GM18873 (cell line): ENCODE measurements around the gene ARID5B.

Experiments used
- ATAC-seq: cut with Tn5 transposase; IDR thresholded peaks from one replicate; pipeline ENCODE4 v1.9.1; 2021; ENCODE audit warnings: mild to moderate bottlenecking, moderate library complexity, moderate number of reproducible peaks; ENCODE audit not compliant: unreplicated experiment, low FRiP score

Gene ARID5B

GRCh38 chr10:62115321-62115720, 213.8 kb downstream of the ARID5B start:
- no peak for ATAC-seq

- no peak for ATAC-seq
Observed at GRCh38 chr10:62115842-62116241, 214.3 kb downstream of the ARID5B start.

DNA sequence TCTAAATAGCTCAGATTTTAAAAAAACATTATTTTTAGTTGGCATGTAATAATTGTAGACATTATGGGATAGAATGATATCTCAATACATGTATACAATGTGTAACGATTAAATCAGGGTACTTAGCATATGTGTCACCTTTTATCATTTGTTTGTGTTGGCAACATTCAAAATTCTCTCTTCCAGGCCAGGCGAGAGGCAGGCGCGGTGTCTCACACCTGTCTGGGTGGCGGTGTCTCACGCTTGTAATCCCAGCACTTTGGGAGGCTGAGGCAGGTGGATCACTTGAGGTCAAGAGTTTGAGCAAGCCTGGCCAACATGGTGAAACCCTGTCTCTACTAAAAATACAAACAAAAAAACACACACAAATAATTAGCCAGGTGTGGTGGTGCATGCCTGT, 215.4 kb downstream of the ARID5B start:
- no peak for ATAC-seq

- ATAC-seq: no peak
Observed at GRCh38 chr10:62121187-62121530, 219.7 kb downstream of the ARID5B start.

- no peak for ATAC-seq
Observed at GRCh38 chr10:62127975-62128374, 226.5 kb downstream of the ARID5B start.

DNA sequence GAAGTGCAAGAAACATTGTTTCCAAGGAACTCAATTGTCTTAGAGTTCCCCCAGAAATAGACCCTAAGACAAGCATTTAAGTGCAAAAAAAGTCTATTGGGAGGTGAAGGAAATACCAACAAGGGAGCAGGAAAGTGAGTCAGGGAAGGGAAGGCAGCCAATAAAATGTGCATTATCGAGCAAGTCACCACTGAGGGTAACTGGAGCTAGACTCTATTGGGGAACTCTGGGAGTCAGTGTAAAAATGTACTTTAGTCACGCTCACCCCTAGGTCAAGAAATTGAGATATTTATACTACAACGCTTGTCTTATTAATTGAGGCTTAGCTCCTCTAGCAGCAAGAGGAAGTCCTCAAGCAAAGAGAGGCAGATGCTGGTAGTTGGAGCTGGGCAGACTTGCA, 229.4 kb downstream of the ARID5B start:
- ATAC-seq: no peak

- no peak for ATAC-seq
Observed at GRCh38 chr10:62131724-62132123, 230.2 kb downstream of the ARID5B start.

- peak; percentile 91 for ATAC-seq
Observed at GRCh38 chr10:62133618-62134017, 232.1 kb downstream of the ARID5B start.

DNA sequence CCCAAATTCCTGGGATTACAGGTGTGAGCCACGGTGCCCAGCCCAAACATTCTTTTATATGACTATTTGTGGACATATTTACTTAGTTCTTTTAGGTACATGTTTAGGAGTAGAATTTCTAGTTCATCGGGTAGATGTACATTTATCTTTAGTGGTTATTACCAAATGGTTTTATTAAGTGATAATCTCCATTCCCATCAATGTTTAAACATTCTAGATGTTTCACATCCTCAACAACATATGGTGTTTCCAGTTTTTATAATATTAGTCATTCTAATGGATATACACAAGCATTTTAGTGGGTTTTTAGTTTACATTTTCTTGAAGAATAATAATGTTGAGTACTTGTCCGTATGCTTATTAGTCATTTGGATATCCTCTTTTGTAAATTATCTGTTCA, 235.4 kb downstream of the ARID5B start:
- no peak for ATAC-seq
